ENCODE measurements around the gene SORCS1. TPM values are rescaled to one million over a fixed set of nuclear protein-coding genes. Genes with fewer than 3 reads are reported as not detected.

SORCS1 gene
- total RNA-seq, 2 experiments from 2014 or later = not detected

GRCh38 chr10:107011992-107012391 is 152.5 kb downstream of the SORCS1 start:
- Mint-ChIP-seq H3K27ac (no peak overlapping the region), H3K36me3 (ENCODE audit: low read depth) (no peaks in the 10 kb centered on the region), H3K4me1 (ENCODE audit: low read depth) (no peaks in the 10 kb centered on the region), H3K27me3 (no peaks in the 10 kb centered on the region), H3K9me3 (peaks cover 2% of the 10 kb centered on the region), H3K4me3 (no peak overlapping the region)
- CTCF ChIA-PET = no interaction called here
- no peak for ATAC-seq
- POLR2A ChIA-PET = interaction anchor here (0.6 kb wide), 1 partner anchor 1628 kb away, joined by 3 read pairs; no protein-coding TSS in a partner anchor
- no peak for TF ChIP-seq CTCF (IDR thresholded peaks at IDR 0.05)
- DNase-seq = no peak
- intact Hi-C loops (cut with micrococcal nuclease) = no loop called here

- DNase-seq (no peak), ATAC-seq (no peak)
- ChIA-PET POLR2A (no interaction called here), CTCF (no interaction called here)
- intact Hi-C loops (cut with micrococcal nuclease) = no loop called here
- Mint-ChIP-seq H3K4me3 (no peak overlapping the region), H3K27ac (no peak overlapping the region), H3K9me3 (peaks cover 3% of the 10 kb centered on the region), H3K36me3 (ENCODE audit: low read depth) (no peaks in the 10 kb centered on the region), H3K27me3 (no peaks in the 10 kb centered on the region), H3K4me1 (ENCODE audit: low read depth) (no peaks in the 10 kb centered on the region)
- TF ChIP-seq CTCF (IDR thresholded peaks at IDR 0.05) = no peak
Observed at GRCh38 chr10:107011105-107011504, 153.4 kb downstream of the SORCS1 start.

- no peak overlapping the region for H3K27ac Mint-ChIP-seq
- no peaks in the 10 kb centered on the region for H3K27me3 Mint-ChIP-seq
- intact Hi-C loops (cut with micrococcal nuclease) = no loop called here
- H3K4me1 Mint-ChIP-seq (ENCODE audit: low read depth) = no peaks in the 10 kb centered on the region
- CTCF ChIA-PET = no interaction called here
- peaks cover 7% of the 10 kb centered on the region for H3K9me3 Mint-ChIP-seq
- no peaks in the 10 kb centered on the region for H3K36me3 Mint-ChIP-seq (ENCODE audit: low read depth)
- DNase-seq (no peak), ATAC-seq (no peak)
- no peak overlapping the region for H3K4me3 Mint-ChIP-seq
- POLR2A ChIA-PET = no interaction called here
- TF ChIP-seq CTCF (IDR thresholded peaks at IDR 0.05) = no peak
Observed at GRCh38 chr10:107010531-107010930, 154.0 kb downstream of the SORCS1 start.

- Mint-ChIP-seq H3K4me3 (no peak overlapping the region), H3K4me1 (ENCODE audit: low read depth) (no peaks in the 10 kb centered on the region), H3K9me3 (peaks cover 4% of the 10 kb centered on the region), H3K27ac (no peak overlapping the region), H3K27me3 (no peaks in the 10 kb centered on the region), H3K36me3 (ENCODE audit: low read depth) (no peaks in the 10 kb centered on the region)
- POLR2A ChIA-PET = no interaction called here
- ATAC-seq = no peak
- no peak for TF ChIP-seq CTCF (IDR thresholded peaks at IDR 0.05)
- intact Hi-C loops (cut with micrococcal nuclease) = no loop called here
- DNase-seq = no peak
- CTCF ChIA-PET = no interaction called here
Observed at GRCh38 chr10:107004362-107004761, 160.1 kb downstream of the SORCS1 start.

GRCh38 chr10:107002068-107002467 is 162.4 kb downstream of the SORCS1 start:
- H3K27me3 Mint-ChIP-seq = no peaks in the 10 kb centered on the region
- no peaks in the 10 kb centered on the region for H3K36me3 Mint-ChIP-seq (ENCODE audit: low read depth)
- no peak overlapping the region for H3K4me3 Mint-ChIP-seq
- H3K4me1 Mint-ChIP-seq (ENCODE audit: low read depth) = no peaks in the 10 kb centered on the region
- H3K9me3 Mint-ChIP-seq = peaks cover 4% of the 10 kb centered on the region
- CTCF ChIA-PET = no interaction called here
- intact Hi-C loops (cut with micrococcal nuclease) = no loop called here
- POLR2A ChIA-PET = no interaction called here
- DNase-seq (no peak), ATAC-seq (no peak)
- no peak overlapping the region for H3K27ac Mint-ChIP-seq
- TF ChIP-seq CTCF (IDR thresholded peaks at IDR 0.05) = no peak

Data from activated CD8-positive, alpha-beta T cell treated with anti-CD3 and anti-CD28 coated beads for 36 hours (primary cell).